ENCODE data around the gene CAPZA1.
"Not testable (repeated sequence)": the region's sequence is repeated elsewhere in the genome, so short reads cannot be mapped to it uniquely, and the experiment has no call there.

The CAPZA1 gene

DNA sequence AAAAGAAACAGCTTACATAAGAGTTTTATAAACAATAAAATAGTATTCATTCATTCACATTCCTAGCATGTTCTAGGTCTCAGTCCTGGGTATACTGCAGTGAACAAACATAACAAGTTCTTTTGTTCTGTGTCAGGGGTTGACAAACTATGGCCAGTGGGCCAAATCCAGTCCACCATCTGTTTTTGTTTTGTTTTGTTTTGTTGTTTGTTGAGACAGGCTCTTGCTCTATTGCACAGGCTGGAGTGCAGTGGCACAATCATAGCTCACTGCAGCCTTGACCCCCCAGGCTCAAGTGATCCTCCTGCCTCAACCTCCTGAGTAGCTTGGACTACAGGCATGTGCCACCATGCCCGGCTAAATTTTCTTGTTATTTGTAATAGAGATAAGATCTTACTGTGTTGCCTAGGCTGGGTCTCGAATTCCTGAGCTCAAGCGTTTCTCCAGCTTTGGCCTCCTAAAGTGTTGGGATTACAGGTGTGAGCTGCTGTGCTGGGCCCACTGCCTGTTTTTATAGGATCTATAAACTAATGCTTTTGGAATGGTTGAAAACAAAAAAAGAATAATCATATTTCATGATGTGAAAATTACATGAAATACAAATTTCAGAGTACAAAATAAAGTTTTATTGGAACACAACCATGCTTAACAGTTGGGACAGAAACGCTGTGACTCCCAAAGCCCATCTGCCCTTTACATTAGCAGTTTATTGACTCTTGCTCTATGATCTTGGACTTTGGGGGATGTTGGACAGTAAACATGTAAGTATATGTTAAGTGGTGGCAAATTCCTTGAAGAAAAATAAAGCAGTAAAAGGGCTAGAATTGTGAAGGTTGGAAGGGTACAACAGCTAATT lies 17.9 kb downstream of the CAPZA1 start:
- peak; percentile 77 for DNase-seq (ENCODE audit: low read depth)
- TF ChIP-seq CTCF (IDR thresholded peaks at IDR 0.05; ENCODE audit: control insufficient read depth, extremely low read depth, insufficient read depth), result no peak

DNA sequence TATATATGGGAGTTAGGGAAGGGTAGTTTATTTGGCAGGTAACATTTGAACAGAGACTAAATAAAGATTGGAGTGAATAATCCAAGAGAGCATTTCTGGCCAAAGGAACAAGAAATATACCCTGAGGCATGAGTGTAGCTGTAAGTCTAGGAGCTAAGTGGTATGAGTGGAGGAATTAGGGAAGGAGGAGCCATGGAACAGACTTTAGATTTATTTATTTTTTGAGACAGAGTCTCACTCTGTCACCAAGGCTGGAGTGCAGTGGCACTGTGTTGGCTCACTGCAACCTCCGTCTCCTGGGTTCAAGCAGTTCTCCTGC lies 18.4 kb downstream of the CAPZA1 start:
- no peak for DNase-seq (ENCODE audit: low read depth)
- H3K4me3 ChIP-seq (ENCODE audit: low read depth, low read length), result no peak overlapping the region
- TF ChIP-seq CTCF (IDR thresholded peaks at IDR 0.05; ENCODE audit: control insufficient read depth, extremely low read depth, insufficient read depth), result no peak

More for the DNA sequence above, 17.9 kb downstream of the CAPZA1 start:
- no peak overlapping the region for H3K4me3 ChIP-seq (ENCODE audit: low read depth, low read length)

- DNase-seq (ENCODE audit: low read depth); H3K4me3 ChIP-seq (ENCODE audit: low read depth, low read length): not testable (repeated sequence)
Observed at GRCh38 chr1:112640437-112640836, 20.8 kb downstream of the CAPZA1 start.

- no peak overlapping the region for H3K4me3 ChIP-seq (ENCODE audit: low read depth, low read length)
- TF ChIP-seq CTCF (IDR thresholded peaks at IDR 0.05; ENCODE audit: control insufficient read depth, extremely low read depth, insufficient read depth), result no peak
- peak; percentile 71 for DNase-seq (ENCODE audit: low read depth)
Observed at GRCh38 chr1:112643080-112643479, 23.4 kb downstream of the CAPZA1 start.

- DNase-seq (ENCODE audit: low read depth), result no peak
- no peak overlapping the region for H3K4me3 ChIP-seq (ENCODE audit: low read depth, low read length)
- TF ChIP-seq CTCF (IDR thresholded peaks at IDR 0.05; ENCODE audit: control insufficient read depth, extremely low read depth, insufficient read depth), result no peak
Observed at GRCh38 chr1:112646225-112646624, 26.6 kb downstream of the CAPZA1 start.

DNA sequence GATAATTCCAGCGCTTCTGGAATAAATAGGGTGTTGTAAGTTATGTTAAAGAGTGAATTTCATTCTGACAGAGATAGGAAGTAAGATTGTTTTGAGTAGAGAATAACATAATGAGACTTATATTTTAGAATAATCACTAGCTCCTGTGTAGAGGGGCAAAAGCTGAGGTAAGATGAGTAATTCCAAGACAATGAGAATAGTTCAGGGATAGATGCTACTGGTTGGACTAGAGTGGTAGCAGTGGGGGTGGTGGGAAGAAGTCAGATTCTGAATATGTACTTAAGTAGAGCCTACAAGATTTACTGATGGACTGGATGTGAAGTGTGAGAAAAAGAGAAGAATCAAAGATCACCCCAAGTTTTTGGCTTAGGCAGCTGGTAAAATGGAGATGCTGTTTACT lies 31.6 kb downstream of the CAPZA1 start:
- no peak overlapping the region for H3K4me3 ChIP-seq (ENCODE audit: low read depth, low read length)

GRCh38 chr1:112665857-112666256 lies 46.2 kb downstream of the CAPZA1 start:
- no peak for TF ChIP-seq CTCF (IDR thresholded peaks at IDR 0.05; ENCODE audit: control insufficient read depth, extremely low read depth, insufficient read depth)
- no peak overlapping the region for H3K4me3 ChIP-seq (ENCODE audit: low read depth, low read length)
- no peak for DNase-seq (ENCODE audit: low read depth)

More for the DNA sequence above, 31.6 kb downstream of the CAPZA1 start:
- DNase-seq (ENCODE audit: low read depth), result no peak
- TF ChIP-seq CTCF (IDR thresholded peaks at IDR 0.05; ENCODE audit: control insufficient read depth, extremely low read depth, insufficient read depth), result no peak

Data from LNCaP clone FGC (cell line).